ENCODE measurements around the gene IP6K1.

The IP6K1 gene

GRCh38 chr3:49723628-49724551 is 62.5 kb downstream of the IP6K1 start, which contains the start of gene GMPPB:
GMPPB (minus strand) TSS chr3:49723951; CDS start chr3:49723726, 225 bp downstream.
- Histone ChIP-seq H3K79me2 (ENCODE audit: insufficient read depth, low read length) (no peaks in the 10 kb centered on the region), H2AFZ (ENCODE audit: low read length) (no peak within 1 kb of the TSS), H3K4me1 (ENCODE audit: insufficient read depth, low read length, severe bottlenecking) (peaks cover 33% of the 10 kb centered on the region), H3K27me3 (ENCODE audit: insufficient read depth, low read length) (no peaks in the 10 kb centered on the region), H4K20me1 (ENCODE audit: insufficient read depth, low read length) (no peaks in the 10 kb centered on the region), H3K9me3 (ENCODE audit: low read length) (no peaks in the 10 kb centered on the region), H3K9ac (ENCODE audit: low read length) (peak within 1 kb of the TSS; percentile 95), H3K36me3 (ENCODE audit: insufficient read depth, low read length) (peaks cover 33% of the 10 kb centered on the region), H3K9me2 (ENCODE audit: low read depth, low read length) (no peaks in the 10 kb centered on the region), H3K4me2 (ENCODE audit: low read length) (peak within 1 kb of the TSS; percentile 94), H3F3A (ENCODE audit: insufficient read depth, low read length) (no peaks in the 10 kb centered on the region), H3K27ac (ENCODE audit: low read depth, low read length, poor library complexity, severe bottlenecking) (peak within 1 kb of the TSS; percentile 85), H3K4me3 (ENCODE audit: low read depth, low read length, poor library complexity, severe bottlenecking) (peak within 1 kb of the TSS; percentile 76)
- TF ChIP-seq, protein P1, sequence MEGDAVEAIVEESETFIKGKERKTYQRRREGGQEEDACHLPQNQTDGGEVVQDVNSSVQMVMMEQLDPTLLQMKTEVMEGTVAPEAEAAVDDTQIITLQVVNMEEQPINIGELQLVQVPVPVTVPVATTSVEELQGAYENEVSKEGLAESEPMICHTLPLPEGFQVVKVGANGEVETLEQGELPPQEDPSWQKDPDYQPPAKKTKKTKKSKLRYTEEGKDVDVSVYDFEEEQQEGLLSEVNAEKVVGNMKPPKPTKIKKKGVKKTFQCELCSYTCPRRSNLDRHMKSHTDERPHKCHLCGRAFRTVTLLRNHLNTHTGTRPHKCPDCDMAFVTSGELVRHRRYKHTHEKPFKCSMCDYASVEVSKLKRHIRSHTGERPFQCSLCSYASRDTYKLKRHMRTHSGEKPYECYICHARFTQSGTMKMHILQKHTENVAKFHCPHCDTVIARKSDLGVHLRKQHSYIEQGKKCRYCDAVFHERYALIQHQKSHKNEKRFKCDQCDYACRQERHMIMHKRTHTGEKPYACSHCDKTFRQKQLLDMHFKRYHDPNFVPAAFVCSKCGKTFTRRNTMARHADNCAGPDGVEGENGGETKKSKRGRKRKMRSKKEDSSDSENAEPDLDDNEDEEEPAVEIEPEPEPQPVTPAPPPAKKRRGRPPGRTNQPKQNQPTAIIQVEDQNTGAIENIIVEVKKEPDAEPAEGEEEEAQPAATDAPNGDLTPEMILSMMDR (IDR thresholded peaks at IDR 0.05; ENCODE audit: low read length): no peak
- TF ChIP-seq EZH2 (IDR thresholded peaks at IDR 0.05; ENCODE audit: borderline replicate concordance, low read length): no peak

DNA sequence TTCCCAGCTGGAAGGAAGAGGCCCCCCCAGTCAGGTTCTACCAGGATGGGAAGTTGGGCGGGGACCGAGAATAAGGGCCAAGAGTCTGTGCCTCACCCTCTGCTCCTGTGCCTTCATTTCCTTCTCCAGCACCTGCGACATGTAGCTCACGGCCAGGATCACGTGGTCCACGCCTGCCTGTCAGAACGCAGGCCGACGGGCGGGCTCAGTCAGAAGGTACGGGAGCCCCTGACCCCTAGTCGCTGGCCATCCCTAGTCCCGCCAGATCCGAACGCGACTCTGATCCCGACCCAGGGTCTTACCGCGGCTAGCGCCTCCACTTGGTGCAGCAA is 63.1 kb downstream of the IP6K1 start:
- Histone ChIP-seq H3K9me2 (ENCODE audit: low read depth, low read length) (no peaks in the 10 kb centered on the region), H3K27me3 (ENCODE audit: insufficient read depth, low read length) (no peaks in the 10 kb centered on the region), H3K9ac (ENCODE audit: low read length) (peak overlapping the region; percentile 84), H2AFZ (ENCODE audit: low read length) (no peak overlapping the region), H3K4me2 (ENCODE audit: low read length) (peak overlapping the region; percentile 85), H3F3A (ENCODE audit: insufficient read depth, low read length) (no peaks in the 10 kb centered on the region), H4K20me1 (ENCODE audit: insufficient read depth, low read length) (no peaks in the 10 kb centered on the region), H3K36me3 (ENCODE audit: insufficient read depth, low read length) (peaks cover 39% of the 10 kb centered on the region), H3K79me2 (ENCODE audit: insufficient read depth, low read length) (no peaks in the 10 kb centered on the region), H3K4me3 (ENCODE audit: low read depth, low read length, poor library complexity, severe bottlenecking) (peak overlapping the region; percentile 76), H3K9me3 (ENCODE audit: low read length) (no peaks in the 10 kb centered on the region), H3K27ac (ENCODE audit: low read depth, low read length, poor library complexity, severe bottlenecking) (peak overlapping the region; percentile 75), H3K4me1 (ENCODE audit: insufficient read depth, low read length, severe bottlenecking) (peaks cover 33% of the 10 kb centered on the region)
- TF ChIP-seq EZH2 (IDR thresholded peaks at IDR 0.05; ENCODE audit: borderline replicate concordance, low read length): no peak
- TF ChIP-seq, protein P1 (IDR thresholded peaks at IDR 0.05; ENCODE audit: low read length): no peak

DNA sequence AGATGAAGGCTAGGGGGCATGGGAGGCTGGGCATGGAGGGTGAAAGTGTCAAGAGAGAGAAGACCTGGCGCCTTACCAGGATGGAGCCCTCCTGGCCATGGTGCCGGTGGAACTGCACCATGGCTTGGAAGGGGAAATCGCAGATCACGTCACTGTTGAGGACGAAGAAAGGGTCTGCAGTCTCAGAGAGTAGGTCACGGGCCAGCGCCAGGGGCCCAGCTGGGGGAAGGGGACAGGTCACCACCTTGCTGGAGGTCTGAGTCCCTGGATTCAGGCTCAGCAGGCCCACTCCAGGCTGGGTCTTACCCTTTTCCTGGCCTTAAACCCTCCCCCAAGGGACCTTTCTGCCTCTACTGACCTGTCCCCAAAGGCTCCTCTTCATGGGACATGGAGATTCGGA is 63.4 kb downstream of the IP6K1 start:
- H3K36me3 ChIP-seq (ENCODE audit: insufficient read depth, low read length): peaks cover 43% of the 10 kb centered on the region

More for the DNA sequence above, 63.4 kb downstream of the IP6K1 start:
- H3K9me3 ChIP-seq (ENCODE audit: low read length): no peaks in the 10 kb centered on the region
- H3K27me3 ChIP-seq (ENCODE audit: insufficient read depth, low read length): no peaks in the 10 kb centered on the region
- H4K20me1 ChIP-seq (ENCODE audit: insufficient read depth, low read length): no peaks in the 10 kb centered on the region
- H3K4me2 ChIP-seq (ENCODE audit: low read length): peak overlapping the region; percentile 85
- H3F3A ChIP-seq (ENCODE audit: insufficient read depth, low read length): no peaks in the 10 kb centered on the region
- H3K4me3 ChIP-seq (ENCODE audit: low read depth, low read length, poor library complexity, severe bottlenecking): peak overlapping the region; percentile 76
- no peak for TF ChIP-seq EZH2 (IDR thresholded peaks at IDR 0.05; ENCODE audit: borderline replicate concordance, low read length)
- TF ChIP-seq, protein P1 (IDR thresholded peaks at IDR 0.05; ENCODE audit: low read length): no peak
- peak overlapping the region; percentile 75 for H3K27ac ChIP-seq (ENCODE audit: low read depth, low read length, poor library complexity, severe bottlenecking)
- no peaks in the 10 kb centered on the region for H3K9me2 ChIP-seq (ENCODE audit: low read depth, low read length)
- H2AFZ ChIP-seq (ENCODE audit: low read length): no peak overlapping the region
- peaks cover 33% of the 10 kb centered on the region for H3K4me1 ChIP-seq (ENCODE audit: insufficient read depth, low read length, severe bottlenecking)
- no peaks in the 10 kb centered on the region for H3K79me2 ChIP-seq (ENCODE audit: insufficient read depth, low read length)
- peak overlapping the region; percentile 84 for H3K9ac ChIP-seq (ENCODE audit: low read length)

All from OCI-LY1 (cell line).